ENCODE data around the gene PHLPP1. TPM values are rescaled to one million over a fixed set of nuclear protein-coding genes. Genes with fewer than 3 reads are reported as not detected.
A peak's percentile ranks its signal among the peaks of the same experiment; 100 is the strongest.

The PHLPP1 gene
- total and polyA plus RNA-seq, 2 of the 13 experiments (the other 11 are each of a cell fraction or from before 2014, with no cell fraction given) = 9.8 to 18.5 TPM

GRCh38 chr18:62877411-62878221 lies 162.3 kb downstream of the PHLPP1 start:
- POLR2A ChIA-PET = no interaction called here
- peak; percentile 24 for TF ChIP-seq TEAD3 (CRISPR knock-in tag; optimal IDR thresholded peaks at IDR 0.05; ENCODE audit: borderline replicate concordance)
- no peak for TF ChIP-seq TBX3 (IDR thresholded peaks at IDR 0.05; ENCODE audit: borderline replicate concordance)
- intact Hi-C loops (cut with micrococcal nuclease; ENCODE audit: unreplicated experiment) (no loop called here), in situ Hi-C loops (cut with HindIII; ENCODE audit: extremely low pct_ligation_motif_present, low pct_unique_long_range_greater_than_20kb) (no loop called here)
- no TSS peak for BruUV-seq (replicated peaks)
- ATAC-seq (peak; percentile 39; the same call in 2 of the 3 replicates), DNase-seq (ENCODE audit: low spot score) (peak; percentile 30), FAIRE-seq (no peak)
- Histone ChIP-seq H3K27me3 (ENCODE audit: control insufficient read depth in 1 of 2, insufficient read depth in 2 of 2, low read length in 2 of 2) (no peaks in the 10 kb centered on the region), H3K27ac (ENCODE audit: extremely low read length, insufficient read depth, low read length) (no peak overlapping the region), H4K20me1 (ENCODE audit: insufficient read depth, low read length) (no peaks in the 10 kb centered on the region; the same call in 1 of the 2 replicates), H3K79me2 (ENCODE audit: insufficient read depth, low read length) (peaks cover 6% of the 10 kb centered on the region), H3K36me3 (replicated peaks in 1 of 2; ENCODE audit: control insufficient read depth in 1 of 2, insufficient read depth in 2 of 2, low read length in 2 of 2) (peaks cover 1 to 5% of the 10 kb centered on the region in 2 experiments; a peak in 1 of 5 replicates), H3K9me3 (ENCODE audit: low read length) (no peaks in the 10 kb centered on the region), H3K4me3 (replicated peaks in 1 of 3; ENCODE audit: insufficient read depth in 1 of 3, low read depth in 2 of 3, low read length in 3 of 3) (no peak overlapping the region), H3K9ac (ENCODE audit: insufficient read depth, low read depth, low read length) (no peak overlapping the region), H3K4me1 (ENCODE audit: insufficient read depth, low read length) (peaks cover 31% of the 10 kb centered on the region), H2AFZ (ENCODE audit: low read length) (no peak overlapping the region), H3K4me2 (ENCODE audit: low read depth, low read length) (no peak overlapping the region)
- WGBS (ENCODE audit: low lambda C conversion rate) = 85% methylated on average over 6 of the region's 6 CpGs
- CTCF ChIA-PET (ENCODE audit: low intra/inter-chr PET ratio, low total read pairs) = no interaction called here

- Histone ChIP-seq H3K27me3 (ENCODE audit: control insufficient read depth in 1 of 2, insufficient read depth in 2 of 2, low read length in 2 of 2) (no peaks in the 10 kb centered on the region), H3K36me3 (replicated peaks in 1 of 2; ENCODE audit: control insufficient read depth in 1 of 2, insufficient read depth in 2 of 2, low read length in 2 of 2) (peaks cover 1 to 5% of the 10 kb centered on the region in 2 experiments; a peak in 1 of 5 replicates), H4K20me1 (ENCODE audit: insufficient read depth, low read length) (no peaks in the 10 kb centered on the region; the same call in 1 of the 2 replicates), H3K9ac (ENCODE audit: insufficient read depth, low read depth, low read length) (no peak overlapping the region), H3K27ac (ENCODE audit: extremely low read length, insufficient read depth, low read length) (no peak overlapping the region), H3K9me3 (ENCODE audit: low read length) (no peaks in the 10 kb centered on the region), H3K4me3 (replicated peaks in 1 of 3; ENCODE audit: insufficient read depth in 1 of 3, low read depth in 2 of 3, low read length in 3 of 3) (no peak overlapping the region), H3K4me2 (ENCODE audit: low read depth, low read length) (no peak overlapping the region), H3K4me1 (ENCODE audit: insufficient read depth, low read length) (peaks cover 31% of the 10 kb centered on the region), H3K79me2 (ENCODE audit: insufficient read depth, low read length) (peaks cover 6% of the 10 kb centered on the region), H2AFZ (ENCODE audit: low read length) (no peak overlapping the region)
- in situ Hi-C loops (cut with HindIII; ENCODE audit: extremely low pct_ligation_motif_present, low pct_unique_long_range_greater_than_20kb) = no loop called here
- ATAC-seq (no peak), FAIRE-seq (no peak), DNase-seq (ENCODE audit: low spot score) (no peak)
- BruUV-seq (replicated peaks) = TSS peak; percentile 16
- intact Hi-C loops (cut with micrococcal nuclease; ENCODE audit: unreplicated experiment) = no loop called here
- POLR2A ChIA-PET = no interaction called here
- CTCF ChIA-PET (ENCODE audit: low intra/inter-chr PET ratio, low total read pairs) = no interaction called here
- 98% methylated on average over 3 of the region's 3 CpGs for WGBS (ENCODE audit: low lambda C conversion rate)
- no peak for TF ChIP-seq UBTF (CRISPR knock-in tag; IDR thresholded peaks at IDR 0.05)
- no peak for TF ChIP-seq DPF2 (CRISPR knock-in tag; IDR thresholded peaks at IDR 0.05; ENCODE audit: borderline replicate concordance, low read depth)
- TF ChIP-seq ZNF451 (CRISPR knock-in tag; IDR thresholded peaks at IDR 0.05) = no peak
- TF ChIP-seq MIXL1 (CRISPR knock-in tag; IDR thresholded peaks at IDR 0.05) = no peak
- TF ChIP-seq ELF3 (CRISPR knock-in tag; IDR thresholded peaks at IDR 0.05) = no peak
- TF ChIP-seq ZFP90 (CRISPR knock-in tag; IDR thresholded peaks at IDR 0.05; ENCODE audit: borderline replicate concordance) = no peak
- no peak for TF ChIP-seq NR1H2 (CRISPR knock-in tag; IDR thresholded peaks at IDR 0.05; ENCODE audit: borderline replicate concordance, low read depth)
- no peak for TF ChIP-seq ZNF513 (CRISPR knock-in tag; conservative IDR thresholded peaks at IDR 0.05)
- no peak for TF ChIP-seq SRSF9 (IDR thresholded peaks at IDR 0.05; ENCODE audit: borderline replicate concordance, insufficient read depth, low read depth, low read length, poor library complexity, severe bottlenecking)
- no peak for TF ChIP-seq ZNF746 (CRISPR knock-in tag; IDR thresholded peaks at IDR 0.05)
- no peak for TF ChIP-seq MLX (CRISPR knock-in tag; IDR thresholded peaks at IDR 0.05)
These were observed 163.0 kb downstream of the PHLPP1 start for GRCh38 chr18:62878305-62878704.
